Measurements from ENCODE around the gene MYO9B. TPM values are rescaled to one million over a fixed set of nuclear protein-coding genes. Genes with fewer than 3 reads are reported as not detected.

The MYO9B gene
- polyA plus RNA-seq, 2 of the 4 experiments (the other 2 are of a cell fraction): 13.0 to 27.7 TPM

DNA sequence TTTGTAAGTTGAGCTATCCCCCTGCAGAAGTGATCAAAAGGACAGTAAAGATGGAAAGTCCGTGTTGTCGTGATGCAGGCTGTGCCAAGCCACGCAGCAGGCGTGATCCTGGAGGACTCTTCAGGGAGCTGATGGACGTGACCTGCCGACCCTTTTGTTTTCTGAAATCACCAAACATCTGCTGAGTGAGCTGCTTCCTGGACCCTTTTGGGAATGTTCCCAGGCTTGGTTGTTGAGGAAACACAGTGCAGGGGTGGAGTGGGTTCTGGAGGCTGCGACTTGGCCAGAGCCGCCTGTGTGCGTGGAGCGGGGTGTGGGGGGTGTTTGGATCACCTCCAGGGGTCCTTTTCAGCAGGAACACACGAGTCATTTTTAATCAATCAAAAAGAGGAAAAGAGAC is 33.6 kb upstream of the MYO9B start (continued):
- no peak for TF ChIP-seq KDM5A (IDR thresholded peaks at IDR 0.05)
- no peak for TF ChIP-seq HEYL (CRISPR knock-in tag; IDR thresholded peaks at IDR 0.05)
- TF ChIP-seq, protein P1, sequence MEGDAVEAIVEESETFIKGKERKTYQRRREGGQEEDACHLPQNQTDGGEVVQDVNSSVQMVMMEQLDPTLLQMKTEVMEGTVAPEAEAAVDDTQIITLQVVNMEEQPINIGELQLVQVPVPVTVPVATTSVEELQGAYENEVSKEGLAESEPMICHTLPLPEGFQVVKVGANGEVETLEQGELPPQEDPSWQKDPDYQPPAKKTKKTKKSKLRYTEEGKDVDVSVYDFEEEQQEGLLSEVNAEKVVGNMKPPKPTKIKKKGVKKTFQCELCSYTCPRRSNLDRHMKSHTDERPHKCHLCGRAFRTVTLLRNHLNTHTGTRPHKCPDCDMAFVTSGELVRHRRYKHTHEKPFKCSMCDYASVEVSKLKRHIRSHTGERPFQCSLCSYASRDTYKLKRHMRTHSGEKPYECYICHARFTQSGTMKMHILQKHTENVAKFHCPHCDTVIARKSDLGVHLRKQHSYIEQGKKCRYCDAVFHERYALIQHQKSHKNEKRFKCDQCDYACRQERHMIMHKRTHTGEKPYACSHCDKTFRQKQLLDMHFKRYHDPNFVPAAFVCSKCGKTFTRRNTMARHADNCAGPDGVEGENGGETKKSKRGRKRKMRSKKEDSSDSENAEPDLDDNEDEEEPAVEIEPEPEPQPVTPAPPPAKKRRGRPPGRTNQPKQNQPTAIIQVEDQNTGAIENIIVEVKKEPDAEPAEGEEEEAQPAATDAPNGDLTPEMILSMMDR (IDR thresholded peaks at IDR 0.05): no peak
- no peak for TF ChIP-seq HOXB13 (CRISPR knock-in tag; IDR thresholded peaks at IDR 0.05; ENCODE audit: low read depth)
- no peak for TF ChIP-seq BHLHE40 (IDR thresholded peaks at IDR 0.05; ENCODE audit: low read depth, low read length)

DNA sequence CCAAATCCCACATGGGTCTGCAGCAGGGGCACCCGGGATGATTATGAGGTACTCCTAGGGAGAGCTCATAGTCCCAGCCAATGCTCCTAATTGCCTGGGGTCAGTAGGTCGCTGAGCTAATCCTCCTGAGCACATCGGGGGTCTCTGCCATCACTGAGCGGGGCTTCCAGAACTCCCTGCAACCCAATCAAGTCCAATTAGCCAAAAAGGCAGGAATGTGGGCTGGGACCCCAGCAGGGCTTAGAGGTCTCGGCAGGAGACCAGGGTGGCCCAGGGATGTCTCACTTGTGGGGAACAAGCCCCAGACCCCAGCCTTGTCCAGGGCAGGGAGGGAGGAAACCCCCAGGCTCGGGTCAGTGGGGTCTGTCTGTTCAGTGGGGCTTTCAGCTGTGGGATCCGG is 31.8 kb upstream of the MYO9B start:
- ChIA-PET CTCF (interaction anchor here (0.6 to 1.3 kb wide), 4 partner anchors 9 to 329 kb away, joined by 3 read pairs; no protein-coding TSS in a partner anchor), POLR2A (no interaction called here)
- no peak for FAIRE-seq
- no peak for ATAC-seq
- no peak overlapping the region for H3K4me3 ChIP-seq
- WGBS (ENCODE audit: missing lambda C conversion rate): 37% methylated on average over 3 of the region's 7 CpGs
- no peaks in the 10 kb centered on the region for H3K9me3 ChIP-seq
- TF ChIP-seq JUNB (IDR thresholded peaks at IDR 0.05): no peak
- no peak for TF ChIP-seq HOXA7 (CRISPR knock-in tag; IDR thresholded peaks at IDR 0.05)
- TF ChIP-seq, protein P2, sequence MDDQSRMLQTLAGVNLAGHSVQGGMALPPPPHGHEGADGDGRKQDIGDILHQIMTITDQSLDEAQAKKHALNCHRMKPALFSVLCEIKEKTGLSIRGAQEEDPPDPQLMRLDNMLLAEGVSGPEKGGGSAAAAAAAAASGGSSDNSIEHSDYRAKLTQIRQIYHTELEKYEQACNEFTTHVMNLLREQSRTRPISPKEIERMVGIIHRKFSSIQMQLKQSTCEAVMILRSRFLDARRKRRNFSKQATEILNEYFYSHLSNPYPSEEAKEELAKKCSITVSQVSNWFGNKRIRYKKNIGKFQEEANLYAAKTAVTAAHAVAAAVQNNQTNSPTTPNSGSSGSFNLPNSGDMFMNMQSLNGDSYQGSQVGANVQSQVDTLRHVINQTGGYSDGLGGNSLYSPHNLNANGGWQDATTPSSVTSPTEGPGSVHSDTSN (IDR thresholded peaks at IDR 0.05): no peak
- TF ChIP-seq, protein P3, sequence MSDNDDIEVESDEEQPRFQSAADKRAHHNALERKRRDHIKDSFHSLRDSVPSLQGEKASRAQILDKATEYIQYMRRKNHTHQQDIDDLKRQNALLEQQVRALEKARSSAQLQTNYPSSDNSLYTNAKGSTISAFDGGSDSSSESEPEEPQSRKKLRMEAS (IDR thresholded peaks at IDR 0.05): no peak
- no peak for TF ChIP-seq JUN (IDR thresholded peaks at IDR 0.05)
- no peak overlapping the region for H3K4me2 ChIP-seq
- DNase-seq (ENCODE audit: low read depth in 1 of 2, low spot score in 1 of 2): no peak
- no peak overlapping the region for H3K27ac ChIP-seq
- H3K4me1 ChIP-seq: no peaks in the 10 kb centered on the region

DNA sequence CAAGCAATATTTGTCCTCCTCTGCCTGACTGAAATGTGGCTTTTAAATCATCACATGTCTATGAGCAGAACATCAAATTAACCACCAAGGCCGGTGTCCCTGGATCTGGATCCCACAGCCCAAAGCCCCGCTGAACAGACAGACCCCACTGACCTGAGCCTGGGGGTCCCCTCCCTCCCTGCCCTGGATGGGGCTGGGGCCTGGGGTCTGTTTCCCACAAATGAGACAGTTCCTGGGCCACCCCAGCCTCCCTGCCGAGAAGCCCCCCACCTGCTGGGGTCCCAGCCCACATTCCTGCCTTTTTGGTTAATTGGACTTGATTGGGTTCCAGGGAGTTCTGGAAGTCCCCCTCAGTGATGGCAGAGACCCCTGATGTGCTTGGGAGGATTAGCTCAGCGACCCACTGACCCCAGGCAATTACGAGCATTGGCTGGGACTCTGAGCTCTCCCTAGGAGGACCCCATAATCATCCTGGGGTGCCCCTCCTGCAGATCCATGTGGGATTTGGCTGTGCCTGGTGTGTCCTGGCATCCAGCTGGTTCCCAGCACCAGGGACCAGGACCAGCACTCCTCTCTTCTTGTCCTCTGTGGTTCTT is 29.6 kb upstream of the MYO9B start:
- Histone ChIP-seq H3K4me2 (no peak overlapping the region), H3K27ac (no peak overlapping the region), H3K9me3 (no peaks in the 10 kb centered on the region), H3K4me3 (no peak overlapping the region), H3K4me1 (no peaks in the 10 kb centered on the region)
- POLR2A ChIA-PET: no interaction called here
- WGBS (ENCODE audit: missing lambda C conversion rate): 93% methylated on average over 3 of the region's 5 CpGs
- no peak for TF ChIP-seq POLR2A (IDR thresholded peaks at IDR 0.05; ENCODE audit: low read length)
- ATAC-seq: no peak
- no peak for FAIRE-seq
- DNase-seq (ENCODE audit: low read depth in 1 of 2, low spot score in 1 of 2): no peak
- CTCF ChIA-PET: interaction anchor here (0.6 to 1.0 kb wide), 2 partner anchors 52 to 55 kb away, joined by 3 read pairs; no protein-coding TSS in a partner anchor

DNA sequence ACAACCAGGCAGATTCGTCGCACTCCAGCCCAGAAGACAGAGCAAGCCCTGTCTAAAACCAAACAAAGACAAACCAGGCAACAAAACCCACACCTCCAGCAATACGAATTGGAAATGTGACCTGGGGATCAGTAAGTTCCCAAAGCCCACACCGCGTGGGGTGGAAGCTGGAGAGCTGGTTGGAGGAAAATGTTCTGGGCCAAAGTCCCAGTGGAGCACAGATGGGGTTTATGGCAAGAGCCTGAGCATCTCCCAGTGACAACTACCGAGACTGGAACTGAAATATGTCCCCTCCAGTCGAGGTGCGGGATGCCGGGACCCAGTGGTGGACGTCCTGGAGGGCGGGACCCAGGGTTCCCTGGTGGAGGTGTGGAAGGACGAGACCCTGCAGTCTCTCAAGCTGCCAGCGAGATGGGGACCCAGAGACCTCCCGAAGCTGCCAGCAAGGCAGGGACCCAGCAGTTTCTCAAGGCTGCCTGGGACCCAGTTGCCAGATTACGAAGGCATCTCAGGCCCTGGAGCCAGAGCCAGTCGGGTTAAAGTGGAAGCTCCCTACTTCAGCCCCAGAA is 26.6 kb upstream of the MYO9B start:
- Histone ChIP-seq H3K9me3 (no peaks in the 10 kb centered on the region), H3K4me3 (no peak overlapping the region), H3K4me2 (no peak overlapping the region), H3K4me1 (no peaks in the 10 kb centered on the region), H3K27ac (no peak overlapping the region)
- DNase-seq (ENCODE audit: low read depth in 1 of 2, low spot score in 1 of 2): no peak
- TF ChIP-seq KDM5A (IDR thresholded peaks at IDR 0.05) (no peak), CHD4 (IDR thresholded peaks at IDR 0.05; ENCODE audit: borderline replicate concordance) (no peak), POLR2AphosphoS2 (conservative IDR thresholded peaks at IDR 0.05; ENCODE audit: low read length) (no peak)
- FAIRE-seq: no peak
- WGBS (ENCODE audit: missing lambda C conversion rate): 93% methylated on average over 16 of the region's 16 CpGs
- CTCF ChIA-PET: interaction anchor here (1.5 kb wide), 1 partner anchor 269 kb away, joined by 5 read pairs; no protein-coding TSS in a partner anchor
- ATAC-seq: no peak
- POLR2A ChIA-PET: no interaction called here

DNA sequence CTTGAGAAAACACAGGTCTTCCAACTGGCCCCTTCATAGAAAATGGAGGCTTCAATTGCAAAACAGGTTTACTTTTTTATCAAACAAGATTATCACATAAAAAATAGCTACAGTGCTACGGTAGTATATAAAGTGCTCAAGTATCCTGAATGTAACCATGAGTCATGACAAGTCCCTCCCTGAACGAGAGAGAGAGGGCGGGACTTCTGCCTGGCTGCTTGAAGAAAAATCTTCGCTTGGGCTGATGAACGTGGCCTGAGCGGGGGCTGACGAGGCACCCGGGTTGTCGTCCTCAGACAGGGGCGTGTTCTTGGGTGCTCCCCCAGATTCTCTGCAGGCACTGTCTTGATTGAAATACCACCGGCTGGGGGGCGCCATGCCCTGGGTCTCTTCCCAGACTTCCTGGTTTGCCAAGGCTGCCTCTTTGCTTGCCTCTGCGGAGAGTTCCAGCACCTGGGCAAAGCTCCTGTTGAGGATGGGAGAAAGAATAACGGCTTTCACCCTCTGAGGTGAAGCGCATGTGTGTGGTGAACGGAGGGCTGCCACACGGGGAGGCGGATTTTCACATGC is 25.8 kb upstream of the MYO9B start:
- no peak for FAIRE-seq
- 86% methylated on average over 18 of the region's 18 CpGs for WGBS (ENCODE audit: missing lambda C conversion rate)
- ChIA-PET POLR2A (no interaction called here), CTCF (interaction anchor here (1.5 to 3.5 kb wide), 2 partner anchors 270 to 278 kb away, joined by 5 to 41 read pairs; no protein-coding TSS in a partner anchor)
- DNase-seq (ENCODE audit: low read depth in 1 of 2, low spot score in 1 of 2): peak in 1 of 2 experiments; percentile 16
- Histone ChIP-seq H3K27ac (no peak overlapping the region), H3K4me3 (no peak overlapping the region), H3K4me1 (no peaks in the 10 kb centered on the region), H3K4me2 (no peak overlapping the region), H3K9me3 (no peaks in the 10 kb centered on the region)
- 0 out of 6 replicates have a peak, but pooled peaks of 1 of the 2 experiments have one; percentile 41 for ATAC-seq
- TF ChIP-seq SREBF2 (IDR thresholded peaks at IDR 0.05) (no peak), EHF (CRISPR knock-in tag; IDR thresholded peaks at IDR 0.05) (no peak), HOXA7 (CRISPR knock-in tag; IDR thresholded peaks at IDR 0.05) (no peak), CEBPB (IDR thresholded peaks at IDR 0.05) (no peak), RARB (CRISPR knock-in tag; IDR thresholded peaks at IDR 0.05) (no peak), CBX8 (IDR thresholded peaks at IDR 0.05) (no peak), ZSCAN20 (CRISPR knock-in tag; IDR thresholded peaks at IDR 0.05) (no peak), PHF8 (IDR thresholded peaks at IDR 0.05; ENCODE audit: borderline replicate concordance, low read depth) (no peak), TP53 (CRISPR knock-in tag; IDR thresholded peaks at IDR 0.05) (no peak), RNF2 (IDR thresholded peaks at IDR 0.05; ENCODE audit: borderline replicate concordance, low read depth) (no peak)
- TF ChIP-seq, protein P4, sequence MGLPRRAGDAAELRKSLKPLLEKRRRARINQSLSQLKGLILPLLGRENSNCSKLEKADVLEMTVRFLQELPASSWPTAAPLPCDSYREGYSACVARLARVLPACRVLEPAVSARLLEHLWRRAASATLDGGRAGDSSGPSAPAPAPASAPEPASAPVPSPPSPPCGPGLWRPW (IDR thresholded peaks at IDR 0.05): no peak
- TF ChIP-seq, protein P5, sequence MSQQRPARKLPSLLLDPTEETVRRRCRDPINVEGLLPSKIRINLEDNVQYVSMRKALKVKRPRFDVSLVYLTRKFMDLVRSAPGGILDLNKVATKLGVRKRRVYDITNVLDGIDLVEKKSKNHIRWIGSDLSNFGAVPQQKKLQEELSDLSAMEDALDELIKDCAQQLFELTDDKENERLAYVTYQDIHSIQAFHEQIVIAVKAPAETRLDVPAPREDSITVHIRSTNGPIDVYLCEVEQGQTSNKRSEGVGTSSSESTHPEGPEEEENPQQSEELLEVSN (IDR thresholded peaks at IDR 0.05; ENCODE audit: borderline replicate concordance, low read depth): no peak

All from A549 (cell line).